Fibroblast of the aortic adventitia (primary cell): ENCODE measurements around the gene TTYH3. TPM values are rescaled to one million over a fixed set of nuclear protein-coding genes. Genes with fewer than 3 reads are reported as not detected.
A peak's percentile ranks its signal among the peaks of the same experiment; 100 is the strongest.

Source experiments
- DNase-seq: peaks from one replicate; pipeline ENCODE4 v3.0.0-alpha.2; 2010; ENCODE audit warnings: low read depth
- H3K4me3 ChIP-seq: 2 replicates; pipeline ENCODE4 v1.5.1; 2011; ENCODE audit warnings: low read depth, mild to moderate bottlenecking, control low read depth, low read length, moderate library complexity
- total RNA-seq: library from RNA; depleted of rRNA; stranded (reverse); fragments of >200 nt; gene quantifications from 2 replicates; pipeline ENCODE4 v1.2.3, GENCODE V29; 2012; ENCODE audit warnings: low replicate concordance
- TF ChIP-seq, protein P1 (sequence below): IDR thresholded peaks from 2 replicates; pipeline ENCODE4 v1.5.1; 2011; ENCODE audit warnings: mild to moderate bottlenecking, low read length, control low read depth, inconsistent platforms; ENCODE audit not compliant: insufficient read depth

TTYH3 gene
- total RNA-seq, 1 donor: 27.9 TPM

- peak overlapping the region; percentile 83 for H3K4me3 ChIP-seq
- DNase-seq: peak; percentile 64
- TF ChIP-seq, protein P1, sequence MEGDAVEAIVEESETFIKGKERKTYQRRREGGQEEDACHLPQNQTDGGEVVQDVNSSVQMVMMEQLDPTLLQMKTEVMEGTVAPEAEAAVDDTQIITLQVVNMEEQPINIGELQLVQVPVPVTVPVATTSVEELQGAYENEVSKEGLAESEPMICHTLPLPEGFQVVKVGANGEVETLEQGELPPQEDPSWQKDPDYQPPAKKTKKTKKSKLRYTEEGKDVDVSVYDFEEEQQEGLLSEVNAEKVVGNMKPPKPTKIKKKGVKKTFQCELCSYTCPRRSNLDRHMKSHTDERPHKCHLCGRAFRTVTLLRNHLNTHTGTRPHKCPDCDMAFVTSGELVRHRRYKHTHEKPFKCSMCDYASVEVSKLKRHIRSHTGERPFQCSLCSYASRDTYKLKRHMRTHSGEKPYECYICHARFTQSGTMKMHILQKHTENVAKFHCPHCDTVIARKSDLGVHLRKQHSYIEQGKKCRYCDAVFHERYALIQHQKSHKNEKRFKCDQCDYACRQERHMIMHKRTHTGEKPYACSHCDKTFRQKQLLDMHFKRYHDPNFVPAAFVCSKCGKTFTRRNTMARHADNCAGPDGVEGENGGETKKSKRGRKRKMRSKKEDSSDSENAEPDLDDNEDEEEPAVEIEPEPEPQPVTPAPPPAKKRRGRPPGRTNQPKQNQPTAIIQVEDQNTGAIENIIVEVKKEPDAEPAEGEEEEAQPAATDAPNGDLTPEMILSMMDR: no peak
Measured at GRCh38 chr7:2632733-2633537, 1.1 kb downstream of the TTYH3 start.

GRCh38 chr7:2633538-2634266 is 1.9 kb downstream of the TTYH3 start:
- TF ChIP-seq, protein P1: peak; percentile 2
- DNase-seq: peak; percentile 90
- H3K4me3 ChIP-seq: peak overlapping the region; percentile 83

GRCh38 chr7:2634267-2635145 is 2.7 kb downstream of the TTYH3 start:
- peak overlapping the region; percentile 54 for H3K4me3 ChIP-seq
- DNase-seq: no peak
- TF ChIP-seq, protein P1: no peak

GRCh38 chr7:2635148-2635668 is 3.4 kb downstream of the TTYH3 start:
- TF ChIP-seq, protein P1: no peak

DNA sequence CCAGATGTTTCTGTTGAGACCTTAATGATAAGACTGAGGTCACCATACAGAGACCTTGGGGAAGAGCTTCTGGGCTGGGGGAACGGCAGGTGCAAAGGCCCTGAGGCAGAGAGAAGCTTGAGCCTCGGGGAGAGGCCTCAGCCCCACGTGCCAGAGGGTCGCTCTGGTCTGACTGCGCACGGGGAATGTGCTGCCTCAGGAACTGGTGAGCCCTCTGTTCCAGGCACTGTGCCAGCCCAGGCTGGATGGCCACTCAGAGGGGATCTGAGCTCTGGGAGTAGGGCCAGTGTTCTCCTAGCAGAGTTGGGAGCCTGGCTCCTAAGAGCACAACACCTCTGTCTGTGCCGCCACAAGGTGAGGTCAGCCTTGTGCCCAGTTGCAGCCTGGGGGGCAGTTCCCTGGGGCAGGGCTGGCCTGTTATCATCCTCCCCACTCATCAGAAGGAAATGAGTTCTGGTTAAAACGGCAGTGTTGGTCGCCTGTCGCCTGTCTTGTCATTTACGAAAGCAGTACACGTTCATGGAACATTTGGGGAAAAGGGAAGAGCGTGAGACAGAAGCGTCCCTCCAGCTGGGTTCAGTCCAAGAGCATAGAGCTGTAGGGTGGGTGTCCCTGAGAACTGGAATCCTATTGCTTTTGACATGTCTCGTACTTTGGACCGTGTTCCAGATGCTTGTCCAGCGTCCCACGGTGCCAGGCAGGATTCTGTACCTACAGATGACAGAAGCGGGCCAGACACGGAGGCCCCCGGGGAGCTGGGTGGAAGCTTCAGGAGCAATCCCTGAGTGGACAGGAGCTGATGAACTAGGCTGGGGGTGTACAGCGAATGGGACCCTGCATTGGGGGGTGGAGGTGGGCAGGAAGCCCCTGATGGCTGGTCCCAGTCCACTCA is 4.3 kb downstream of the TTYH3 start:
- DNase-seq: no peak
- TF ChIP-seq, protein P1: no peak
- no peak overlapping the region for H3K4me3 ChIP-seq

More at GRCh38 chr7:2635148-2635668, 3.4 kb downstream of the TTYH3 start:
- H3K4me3 ChIP-seq: no peak overlapping the region
- DNase-seq: no peak
